C4-2B (cell line): Measurements from ENCODE around the gene OSBPL5.

ENCODE experiments used
- H3K27ac ChIP-seq: fragments of 450-650 bp; 2 replicates; pipeline ENCODE4 v1.5.1; 2017
- ZFX ChIP-seq: fragments of 450-650 bp; IDR thresholded peaks from 2 replicates; pipeline ENCODE4 v1.6.1; 2017
- TF ChIP-seq, protein P1 (sequence below): fragments of 450-650 bp; conservative IDR thresholded peaks from 2 replicates; pipeline ENCODE4 v1.5.1; 2017; ENCODE audit warnings: mild to moderate bottlenecking

OSBPL5 gene, protein sequence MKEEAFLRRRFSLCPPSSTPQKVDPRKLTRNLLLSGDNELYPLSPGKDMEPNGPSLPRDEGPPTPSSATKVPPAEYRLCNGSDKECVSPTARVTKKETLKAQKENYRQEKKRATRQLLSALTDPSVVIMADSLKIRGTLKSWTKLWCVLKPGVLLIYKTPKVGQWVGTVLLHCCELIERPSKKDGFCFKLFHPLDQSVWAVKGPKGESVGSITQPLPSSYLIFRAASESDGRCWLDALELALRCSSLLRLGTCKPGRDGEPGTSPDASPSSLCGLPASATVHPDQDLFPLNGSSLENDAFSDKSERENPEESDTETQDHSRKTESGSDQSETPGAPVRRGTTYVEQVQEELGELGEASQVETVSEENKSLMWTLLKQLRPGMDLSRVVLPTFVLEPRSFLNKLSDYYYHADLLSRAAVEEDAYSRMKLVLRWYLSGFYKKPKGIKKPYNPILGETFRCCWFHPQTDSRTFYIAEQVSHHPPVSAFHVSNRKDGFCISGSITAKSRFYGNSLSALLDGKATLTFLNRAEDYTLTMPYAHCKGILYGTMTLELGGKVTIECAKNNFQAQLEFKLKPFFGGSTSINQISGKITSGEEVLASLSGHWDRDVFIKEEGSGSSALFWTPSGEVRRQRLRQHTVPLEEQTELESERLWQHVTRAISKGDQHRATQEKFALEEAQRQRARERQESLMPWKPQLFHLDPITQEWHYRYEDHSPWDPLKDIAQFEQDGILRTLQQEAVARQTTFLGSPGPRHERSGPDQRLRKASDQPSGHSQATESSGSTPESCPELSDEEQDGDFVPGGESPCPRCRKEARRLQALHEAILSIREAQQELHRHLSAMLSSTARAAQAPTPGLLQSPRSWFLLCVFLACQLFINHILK

GRCh38 chr11:3165152-3165705, at the start of gene OSBPL5:
Gene OSBPL5, minus strand, starts transcription at chr11:3165310. Its CDS starts 36,162 bp downstream, at chr11:3129148.
- H3K27ac ChIP-seq = peak within 1 kb of the TSS; percentile 66
- TF ChIP-seq, protein P1, sequence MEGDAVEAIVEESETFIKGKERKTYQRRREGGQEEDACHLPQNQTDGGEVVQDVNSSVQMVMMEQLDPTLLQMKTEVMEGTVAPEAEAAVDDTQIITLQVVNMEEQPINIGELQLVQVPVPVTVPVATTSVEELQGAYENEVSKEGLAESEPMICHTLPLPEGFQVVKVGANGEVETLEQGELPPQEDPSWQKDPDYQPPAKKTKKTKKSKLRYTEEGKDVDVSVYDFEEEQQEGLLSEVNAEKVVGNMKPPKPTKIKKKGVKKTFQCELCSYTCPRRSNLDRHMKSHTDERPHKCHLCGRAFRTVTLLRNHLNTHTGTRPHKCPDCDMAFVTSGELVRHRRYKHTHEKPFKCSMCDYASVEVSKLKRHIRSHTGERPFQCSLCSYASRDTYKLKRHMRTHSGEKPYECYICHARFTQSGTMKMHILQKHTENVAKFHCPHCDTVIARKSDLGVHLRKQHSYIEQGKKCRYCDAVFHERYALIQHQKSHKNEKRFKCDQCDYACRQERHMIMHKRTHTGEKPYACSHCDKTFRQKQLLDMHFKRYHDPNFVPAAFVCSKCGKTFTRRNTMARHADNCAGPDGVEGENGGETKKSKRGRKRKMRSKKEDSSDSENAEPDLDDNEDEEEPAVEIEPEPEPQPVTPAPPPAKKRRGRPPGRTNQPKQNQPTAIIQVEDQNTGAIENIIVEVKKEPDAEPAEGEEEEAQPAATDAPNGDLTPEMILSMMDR = no peak
- TF ChIP-seq ZFX = peak; percentile 91; the same call in 1 of the 2 replicates

GRCh38 chr11:3214420-3214699, 49.2 kb upstream of the OSBPL5 start:
- H3K27ac ChIP-seq = no peak overlapping the region
- TF ChIP-seq, protein P1 = no peak
- TF ChIP-seq ZFX = no peak

GRCh38 chr11:3213659-3214419, 48.7 kb upstream of the OSBPL5 start:
- no peak overlapping the region for H3K27ac ChIP-seq
- TF ChIP-seq, protein P1 = no peak
- TF ChIP-seq ZFX = no peak

- no peak overlapping the region for H3K27ac ChIP-seq
- TF ChIP-seq, protein P1 = no peak
- no peak for TF ChIP-seq ZFX
Observed at GRCh38 chr11:3208272-3208671, 43.2 kb upstream of the OSBPL5 start.

DNA sequence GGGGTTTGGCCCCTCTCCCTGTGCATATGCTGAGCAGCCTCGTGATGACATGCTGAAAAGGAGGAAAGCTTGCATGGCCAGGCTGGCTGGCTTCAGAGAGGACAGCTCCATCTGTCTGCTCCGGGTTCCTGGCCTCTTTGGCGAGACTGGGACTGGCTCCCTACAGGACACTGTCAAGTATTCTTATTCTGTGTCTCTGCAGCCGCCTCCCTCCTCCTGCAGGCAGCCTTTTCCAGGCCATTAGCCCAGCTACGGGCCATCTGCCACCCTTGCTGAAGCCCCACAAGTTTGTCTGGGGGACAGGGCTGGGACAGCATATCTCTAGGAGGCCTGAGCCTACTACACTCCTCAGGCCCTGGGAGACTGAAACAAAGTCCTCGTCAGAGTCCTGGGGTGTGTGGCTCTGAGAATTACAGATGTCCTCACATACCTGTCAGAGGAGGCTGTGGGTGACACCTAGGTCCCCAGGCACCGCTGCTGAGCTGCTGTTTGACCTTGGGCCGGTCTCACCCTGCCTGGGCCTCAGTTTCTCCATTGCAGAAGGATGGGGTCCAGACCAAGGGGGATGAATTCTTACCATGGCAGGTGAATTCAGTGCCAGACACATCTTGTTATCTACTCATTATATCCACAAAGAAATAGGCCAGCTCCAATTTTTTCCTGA, 42.5 kb upstream of the OSBPL5 start:
- no peak for TF ChIP-seq ZFX
- TF ChIP-seq, protein P1 = no peak
- H3K27ac ChIP-seq = no peak overlapping the region

DNA sequence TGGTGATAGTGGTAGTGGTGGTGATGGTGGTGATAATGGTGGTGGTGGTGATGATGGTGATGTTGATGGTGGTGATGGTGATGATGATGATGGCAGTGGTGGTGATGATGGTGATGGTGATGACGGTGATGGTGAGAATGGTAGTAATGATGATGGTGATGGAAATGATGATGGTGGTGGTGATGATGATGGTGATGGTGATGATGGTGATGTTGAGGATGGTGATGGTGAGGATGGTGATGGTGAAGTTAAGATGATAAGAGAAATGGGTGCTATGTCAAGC, 41.8 kb upstream of the OSBPL5 start:
- no peak for TF ChIP-seq ZFX
- TF ChIP-seq, protein P1 = no peak
- no peak overlapping the region for H3K27ac ChIP-seq
